ENCODE measurements around the gene CTNND2.

CTNND2 gene

GRCh38 chr5:11792621-11793020 is 111.6 kb downstream of the CTNND2 start:
- TF ChIP-seq CTCF (IDR thresholded peaks at IDR 0.05; ENCODE audit: low read depth, low read length, missing control alignments), result no peak
- no peak overlapping the region for H3K4me3 ChIP-seq (ENCODE audit: low read depth, low read length)
- DNase-seq (ENCODE audit: low read depth), result no peak

GRCh38 chr5:11791792-11792191 is 112.5 kb downstream of the CTNND2 start:
- H3K4me3 ChIP-seq (ENCODE audit: low read depth, low read length), result no peak overlapping the region
- no peak for DNase-seq (ENCODE audit: low read depth)
- TF ChIP-seq CTCF (IDR thresholded peaks at IDR 0.05; ENCODE audit: low read depth, low read length, missing control alignments), result no peak

- H3K4me3 ChIP-seq (ENCODE audit: low read depth, low read length), result no peak overlapping the region
- no peak for DNase-seq (ENCODE audit: low read depth)
- TF ChIP-seq CTCF (IDR thresholded peaks at IDR 0.05; ENCODE audit: low read depth, low read length, missing control alignments), result no peak
These were observed 114.0 kb downstream of the CTNND2 start for GRCh38 chr5:11790201-11790600.

GRCh38 chr5:11785771-11786352 is 118.4 kb downstream of the CTNND2 start:
- no peak for DNase-seq (ENCODE audit: low read depth)
- no peak overlapping the region for H3K4me3 ChIP-seq (ENCODE audit: low read depth, low read length)
- TF ChIP-seq CTCF (IDR thresholded peaks at IDR 0.05; ENCODE audit: low read depth, low read length, missing control alignments), result no peak

- no peak for TF ChIP-seq CTCF (IDR thresholded peaks at IDR 0.05; ENCODE audit: low read depth, low read length, missing control alignments)
- no peak for DNase-seq (ENCODE audit: low read depth)
- H3K4me3 ChIP-seq (ENCODE audit: low read depth, low read length), result no peak overlapping the region
These were observed 123.5 kb downstream of the CTNND2 start for GRCh38 chr5:11780641-11781345.

GRCh38 chr5:11777096-11777495 is 127.2 kb downstream of the CTNND2 start:
- no peak for TF ChIP-seq CTCF (IDR thresholded peaks at IDR 0.05; ENCODE audit: low read depth, low read length, missing control alignments)
- no peak for DNase-seq (ENCODE audit: low read depth)

GRCh38 chr5:11770310-11770709 is 133.9 kb downstream of the CTNND2 start:
- DNase-seq (ENCODE audit: low read depth), result no peak
- no peak overlapping the region for H3K4me3 ChIP-seq (ENCODE audit: low read depth, low read length)
- TF ChIP-seq CTCF (IDR thresholded peaks at IDR 0.05; ENCODE audit: low read depth, low read length, missing control alignments), result no peak

More at GRCh38 chr5:11777096-11777495, 127.2 kb downstream of the CTNND2 start:
- no peak overlapping the region for H3K4me3 ChIP-seq (ENCODE audit: low read depth, low read length)

Measured in GM12864 (cell line).